ENCODE measurements around the gene OVCH1. TPM values are rescaled to one million over a fixed set of nuclear protein-coding genes. Genes with fewer than 3 reads are reported as not detected.
"Not testable (repeated sequence)": the region's sequence is repeated elsewhere in the genome, so short reads cannot be mapped to it uniquely, and the experiment has no call there.

OVCH1 gene
- total RNA-seq, 1 donor from 2014 or later, result not detected

- no peak for DNase-seq (ENCODE audit: low read depth in 2 of 2)
These were observed 7.6 kb upstream of the OVCH1 start for GRCh38 chr12:29505122-29505521.

- DNase-seq (ENCODE audit: low read depth in 2 of 2), result no peak
These were observed 5.8 kb upstream of the OVCH1 start for GRCh38 chr12:29503283-29503682.

- DNase-seq (ENCODE audit: low read depth in 2 of 2), result no peak
These were observed 1.7 kb upstream of the OVCH1 start for GRCh38 chr12:29499235-29499634.

GRCh38 chr12:29492891-29493290, 4.6 kb downstream of the OVCH1 start:
- no peak for DNase-seq (ENCODE audit: low read depth in 2 of 2)

- DNase-seq (ENCODE audit: low read depth in 2 of 2), result no peak
These were observed 10.5 kb downstream of the OVCH1 start for GRCh38 chr12:29486972-29487371.

GRCh38 chr12:29463198-29463597, 34.3 kb downstream of the OVCH1 start:
- no peak for DNase-seq (ENCODE audit: low read depth in 2 of 2)

GRCh38 chr12:29460082-29460481, 37.4 kb downstream of the OVCH1 start:
- no peak for DNase-seq (ENCODE audit: low read depth in 2 of 2)

GRCh38 chr12:29455087-29455486, 42.4 kb downstream of the OVCH1 start:
- DNase-seq (ENCODE audit: low read depth in 2 of 2), result no peak

GRCh38 chr12:29451888-29452287, 45.6 kb downstream of the OVCH1 start:
- no peak for DNase-seq (ENCODE audit: low read depth in 2 of 2)

GRCh38 chr12:29448157-29448556, 49.3 kb downstream of the OVCH1 start:
- no peak for DNase-seq (ENCODE audit: low read depth in 2 of 2)

GRCh38 chr12:29447285-29447975, 50.1 kb downstream of the OVCH1 start:
- no peak for DNase-seq (ENCODE audit: low read depth in 2 of 2)

- DNase-seq (ENCODE audit: low read depth in 2 of 2), result no peak
These were observed 58.0 kb downstream of the OVCH1 start for GRCh38 chr12:29439506-29439905.

GRCh38 chr12:29438752-29439408, 58.6 kb downstream of the OVCH1 start:
- no peak for DNase-seq (ENCODE audit: low read depth in 2 of 2)

- DNase-seq (ENCODE audit: low read depth in 2 of 2), result no peak
These were observed 59.9 kb downstream of the OVCH1 start for GRCh38 chr12:29437575-29437974.

- not testable (repeated sequence) for DNase-seq (ENCODE audit: low read depth in 2 of 2)
These were observed 60.7 kb downstream of the OVCH1 start for GRCh38 chr12:29436815-29437214.

GRCh38 chr12:29431513-29431912, 66.0 kb downstream of the OVCH1 start:
- no peak for DNase-seq (ENCODE audit: low read depth in 2 of 2)

- no peak for DNase-seq (ENCODE audit: low read depth in 2 of 2)
These were observed 66.8 kb downstream of the OVCH1 start for GRCh38 chr12:29430716-29431044.

- DNase-seq (ENCODE audit: low read depth in 2 of 2), result no peak
These were observed 67.3 kb downstream of the OVCH1 start for GRCh38 chr12:29429999-29430715.

- peak; percentile 74 to 78 for DNase-seq (ENCODE audit: low read depth in 2 of 2)
These were observed 68.9 kb downstream of the OVCH1 start for GRCh38 chr12:29428633-29429032.

- DNase-seq (ENCODE audit: low read depth in 2 of 2), result peak in 1 of 2 donors; percentile 8
These were observed 69.5 kb downstream of the OVCH1 start for GRCh38 chr12:29427964-29428363.

- DNase-seq (ENCODE audit: low read depth in 2 of 2), result peak; percentile 4 to 56
These were observed 71.0 kb downstream of the OVCH1 start for GRCh38 chr12:29426498-29426897.

GRCh38 chr12:29425722-29426121, 71.8 kb downstream of the OVCH1 start:
- DNase-seq (ENCODE audit: low read depth in 2 of 2), result peak in 1 of 2 donors; percentile 49

GRCh38 chr12:29416748-29417147, 80.7 kb downstream of the OVCH1 start:
- DNase-seq (ENCODE audit: low read depth in 2 of 2), result no peak

Data from dermis microvascular lymphatic vessel endothelial cell (primary cell).